Measurements from ENCODE around the gene EXOC1L.

GRCh38 chr4:55820279-55820678, 689 bp downstream of the EXOC1L start:
- TF ChIP-seq POLR2AphosphoS5 (IDR thresholded peaks at IDR 0.05; ENCODE audit: low read depth, low read length), result no peak
- TF ChIP-seq SIN3A (IDR thresholded peaks at IDR 0.05; ENCODE audit: borderline replicate concordance, insufficient read depth, low read length), result no peak

Measured in PFSK-1 (cell line).